IMR-90 (cell line): ENCODE results near the gene HMCN1. TPM values are rescaled to one million over a fixed set of nuclear protein-coding genes. Genes with fewer than 3 reads are reported as not detected.

Experiments used
- ATAC-seq: fragments of 200-7000 bp; cut with Tn5 transposase; 2 replicates; pipeline ENCODE4 v1.9.1; 2020; ENCODE audit warnings: low read depth, mild to moderate bottlenecking, moderate library complexity
- BruUV-seq: library from RNA; stranded (reverse); fragments of 400-500 nt; replicated peaks from 2 replicates; lab custom pipeline; 2021; lab: Mats Ljungman, UMichigan
- CTCF ChIA-PET: fragments of 300-600 bp; formaldehyde crosslinking; extraction: SDS; loops from one replicate; lab custom pipeline; 2021; ENCODE audit warnings: antibody characterized with exemption; lab: Yijun Ruan, JAX
- POLR2A ChIA-PET: fragments of 300-600 bp; sonication (Branson Sonifier 250); formaldehyde crosslinking; loops from one replicate; lab custom pipeline; 2022; ENCODE audit warnings: antibody characterized with exemption; ENCODE audit not compliant: unreplicated experiment; lab: Charles Lee
- DNase-seq: peaks from one replicate; pipeline ENCODE4 v3.0.0; 2013
- H2AFZ ChIP-seq: replicated peaks from 2 replicates; pipeline ENCODE3; 2013; ENCODE audit warnings: low read length, mild to moderate bottlenecking; ENCODE audit not compliant: poor library complexity
- H2AK5ac ChIP-seq: 2 replicates; pipeline ENCODE4 v1.6.1; 2013; ENCODE audit warnings: low read depth, low read length, inconsistent platforms
- H2AK9ac ChIP-seq: replicated peaks from 2 replicates; pipeline ENCODE3; 2013; ENCODE audit warnings: mild to moderate bottlenecking, low read depth, low read length, moderate library complexity; ENCODE audit not compliant: poor library complexity
- H2BK120ac ChIP-seq: 2 replicates; pipeline ENCODE4 v1.6.1; 2013; ENCODE audit warnings: low read depth, low read length, inconsistent platforms
- H2BK15ac ChIP-seq: 3 replicates; pipeline ENCODE4 v1.6.1; 2013; ENCODE audit warnings: low read depth, low read length, inconsistent platforms
- H2BK20ac ChIP-seq: 2 replicates; pipeline ENCODE4 v1.6.1; 2013; ENCODE audit warnings: low read depth, mild to moderate bottlenecking, inconsistent platforms, low read length, moderate library complexity
- H2BK5ac ChIP-seq: 2 replicates; pipeline ENCODE4 v1.6.1; 2013; ENCODE audit warnings: mild to moderate bottlenecking, low read depth, low read length, inconsistent platforms; ENCODE audit not compliant: poor library complexity, severe bottlenecking
- H3K14ac ChIP-seq: replicated peaks from 2 replicates; pipeline ENCODE4 v1.6.1; 2013; ENCODE audit warnings: low read depth, low read length, inconsistent platforms
- H3K18ac ChIP-seq: 2 replicates; pipeline ENCODE4 v1.6.1; 2013; ENCODE audit warnings: low read depth, low read length, control low read depth
- H3K23ac ChIP-seq: 2 replicates; pipeline ENCODE4 v1.6.1; 2013; ENCODE audit warnings: low read depth, low read length, inconsistent platforms
- H3K27ac ChIP-seq: 2 replicates; pipeline ENCODE4 v1.5.1; 2013; ENCODE audit warnings: mild to moderate bottlenecking, control low read depth, low read length; ENCODE audit not compliant: insufficient read depth
- H3K27me3 ChIP-seq: 2 replicates; pipeline ENCODE4 v1.6.1; 2013; ENCODE audit warnings: low read length; ENCODE audit not compliant: control insufficient read depth, insufficient read depth
- H3K36me3 ChIP-seq: 2 replicates; pipeline ENCODE4 v1.6.1; 2013; ENCODE audit warnings: low read length, mixed read lengths; ENCODE audit not compliant: control insufficient read depth, insufficient read depth
- H3K4ac ChIP-seq: 2 replicates; pipeline ENCODE4 v1.6.1; 2013; ENCODE audit warnings: low read depth, low read length, inconsistent platforms
- H3K4me1 ChIP-seq: 2 replicates; pipeline ENCODE4 v1.6.1; 2013; ENCODE audit warnings: low read length, mixed read lengths; ENCODE audit not compliant: control insufficient read depth, insufficient read depth
- H3K4me2 ChIP-seq: 2 replicates; pipeline ENCODE4 v1.6.1; 2013; ENCODE audit warnings: low read depth, mild to moderate bottlenecking, control low read depth, low read length, moderate library complexity
- H3K4me3 ChIP-seq: 2 replicates; pipeline ENCODE4 v1.5.1; 2013; ENCODE audit warnings: low read depth, mild to moderate bottlenecking, control low read depth, low read length, moderate library complexity; ENCODE audit not compliant: insufficient read depth
- H3K56ac ChIP-seq: 2 replicates; pipeline ENCODE4 v1.6.1; 2013; ENCODE audit warnings: low read length, inconsistent platforms; ENCODE audit not compliant: insufficient read depth; ENCODE audit errors: extremely low read depth
- H3K79me1 ChIP-seq, 2 experiments: 2 replicates each; pipeline ENCODE4 v1.6.1; 2013; ENCODE audit warnings: low read length in 2 of 2, inconsistent platforms in 1 of 2, low read depth in 1 of 2
- H3K9ac ChIP-seq: 2 replicates; pipeline ENCODE4 v1.6.1; 2013; ENCODE audit warnings: low read depth, low read length, control low read depth
- H3K9me1 ChIP-seq: 2 replicates; pipeline ENCODE4 v1.6.1; 2013; ENCODE audit warnings: low read length, inconsistent platforms; ENCODE audit not compliant: insufficient read depth
- H3K9me3 ChIP-seq: 2 replicates; pipeline ENCODE4 v1.6.1; 2013; ENCODE audit warnings: low read length; ENCODE audit not compliant: control insufficient read depth, insufficient read depth
- H4K20me1 ChIP-seq: 2 replicates; pipeline ENCODE4 v1.6.1; 2013; ENCODE audit warnings: low read length, inconsistent platforms; ENCODE audit not compliant: insufficient read depth
- H4K5ac ChIP-seq: 2 replicates; pipeline ENCODE4 v1.6.1; 2013; ENCODE audit warnings: mild to moderate bottlenecking, low read depth, low read length, control low read depth
- H4K8ac ChIP-seq, 2 experiments: 2 replicates each; pipeline ENCODE4 v1.6.1; 2013; ENCODE audit warnings: low read depth in 2 of 2, low read length in 2 of 2, control low read depth in 1 of 2, inconsistent platforms in 1 of 2
- H4K91ac ChIP-seq: 2 replicates; pipeline ENCODE4 v1.6.1; 2013; ENCODE audit warnings: low read depth, low read length, inconsistent platforms; ENCODE audit not compliant: insufficient read depth
- BHLHE40 ChIP-seq: fragments of 150-350 bp; IDR thresholded peaks from 2 replicates; pipeline ENCODE4 v1.6.1; 2016; ENCODE audit warnings: mild to moderate bottlenecking, low read depth, low read length
- CHD1 ChIP-seq: IDR thresholded peaks from 2 replicates; pipeline ENCODE4 v1.6.1; 2012; ENCODE audit warnings: low read depth, low read length, improper control_type of control experiment
- CTCF ChIP-seq: conservative IDR thresholded peaks from 2 replicates; pipeline ENCODE4 v1.5.1; 2012; ENCODE audit warnings: mild to moderate bottlenecking, low read depth, low read length, improper control_type of control experiment
- ELK1 ChIP-seq: fragments of 150-350 bp; IDR thresholded peaks from 2 replicates; pipeline ENCODE4 v1.6.1; 2016; ENCODE audit warnings: low read depth, mild to moderate bottlenecking, low read length, moderate library complexity, borderline replicate concordance
- FOS ChIP-seq: fragments of 150-350 bp; IDR thresholded peaks from 2 replicates; pipeline ENCODE4 v1.6.1; 2016; ENCODE audit warnings: low read depth, low read length
- MAFK ChIP-seq: IDR thresholded peaks from 2 replicates; pipeline ENCODE4 v1.6.1; 2012; ENCODE audit warnings: low read depth, low read length, improper control_type of control experiment
- MXI1 ChIP-seq: IDR thresholded peaks from 2 replicates; pipeline ENCODE4 v1.6.1; 2012; ENCODE audit warnings: low read depth, mild to moderate bottlenecking, low read length, moderate library complexity, borderline replicate concordance
- NFE2L2 ChIP-seq: fragments of 150-350 bp; IDR thresholded peaks from 2 replicates; pipeline ENCODE4 v1.6.1; 2016; ENCODE audit warnings: low read depth, mild to moderate bottlenecking, low read length
- POLR2A ChIP-seq: IDR thresholded peaks from 2 replicates; pipeline ENCODE4 v1.6.1; 2012; ENCODE audit warnings: mild to moderate bottlenecking, low read depth, low read length
- RAD21 ChIP-seq: IDR thresholded peaks from 2 replicates; pipeline ENCODE4 v1.6.1; 2012; ENCODE audit warnings: low read length, improper control_type of control experiment
- RCOR1 ChIP-seq: IDR thresholded peaks from 2 replicates; pipeline ENCODE4 v1.6.1; 2012; ENCODE audit warnings: mild to moderate bottlenecking, low read length, improper control_type of control experiment; ENCODE audit not compliant: insufficient replicate concordance
- RFX5 ChIP-seq: IDR thresholded peaks from 2 replicates; pipeline ENCODE4 v1.8.0; 2012; ENCODE audit warnings: low read depth, mild to moderate bottlenecking, low read length, moderate library complexity
- SMC3 ChIP-seq: fragments of 150-350 bp; IDR thresholded peaks from 2 replicates; pipeline ENCODE4 v1.6.1; 2016; ENCODE audit warnings: low read depth, mild to moderate bottlenecking, antibody characterized with exemption, low read length, moderate library complexity
- USF2 ChIP-seq: fragments of 150-350 bp; IDR thresholded peaks from 2 replicates; pipeline ENCODE4 v1.6.1; 2017; ENCODE audit warnings: mild to moderate bottlenecking, antibody characterized with exemption, low read length, low read depth
- WGBS, 2 experiments: methylation state at CpG; one replicate each; pipeline versions ENCODE4 v1.1.5 to v1.1.7; 2013; ENCODE audit warnings: missing lambda C conversion rate in 2 of 2; ENCODE audit not compliant: insufficient read length in 1 of 2; ENCODE audit errors: extremely low coverage in 2 of 2; 5-methylcytosine and 5-hydroxymethylcytosine counted together
- dilution Hi-C: fragments of 300-500 bp; cut with HindIII; formaldehyde crosslinking; loops from one replicate; pipeline ENCODE4 v1.14.3; 2018; ENCODE audit warnings: low sequenced_read_pairs; ENCODE audit not compliant: unreplicated experiment
- in situ Hi-C: fragments of 300-500 bp; cut with MboI; formaldehyde crosslinking; loops from 3 replicates; pipeline ENCODE4 v1.14.3; 2019; ENCODE audit warnings: low sequenced_read_pairs, inconsistent platforms, mixed read lengths
- intact Hi-C: fragments of 100-400 bp; cut with micrococcal nuclease; formaldehyde crosslinking; loops from 2 replicates; pipeline ENCODE4 v1.10.0; 2022
- polyA plus RNA-seq, 3 experiments: library from polyadenylated mRNA; depleted of rRNA; stranded (reverse); fragments of >200 nt; gene quantifications; 2 replicates each; pipeline ENCODE4 v1.2.3, GENCODE V29; 2012; ENCODE audit warnings: low replicate concordance in 1 of 3
- total RNA-seq: library from RNA; depleted of rRNA; stranded (reverse); fragments of >200 nt; gene quantifications from 2 replicates; pipeline ENCODE4 v1.2.3, GENCODE V29; 2012

HMCN1 gene
- total and polyA plus RNA-seq, 2 of the 4 experiments (the other 2 are of a cell fraction) = 6.1 to 11.7 TPM

GRCh38 chr1:185735701-185736064, 1.5 kb downstream of the HMCN1 start (continued):
- TF ChIP-seq ELK1 (no peak), RAD21 (no peak), BHLHE40 (no peak), MAFK (no peak), FOS (no peak)

- no peak overlapping the region for H3K9ac ChIP-seq
- no peak overlapping the region for H3K27ac ChIP-seq
- H3K18ac ChIP-seq = no peak overlapping the region
- H3K23ac ChIP-seq = no peak overlapping the region
- intact Hi-C loops = no loop called here
- no peak overlapping the region for H4K8ac ChIP-seq
- ChIA-PET POLR2A (no interaction called here), CTCF (no interaction called here)
- H3K27me3 ChIP-seq = no peaks in the 10 kb centered on the region
- no peaks in the 10 kb centered on the region for H3K9me1 ChIP-seq
- H3K79me1 ChIP-seq = no peaks in the 10 kb centered on the region
- no TSS peak for BruUV-seq
- H2BK5ac ChIP-seq = no peak overlapping the region
- H4K20me1 ChIP-seq = no peaks in the 10 kb centered on the region
- H3K9me3 ChIP-seq = peaks cover 5% of the 10 kb centered on the region
- in situ Hi-C loops = no loop called here
- H2BK20ac ChIP-seq = no peak overlapping the region
- no peak overlapping the region for H2AK9ac ChIP-seq
- DNase-seq (no peak), ATAC-seq (no peak)
- 0 out of 2 replicates have a peak, but pooled peaks cover 2% of the 10 kb centered on the region for H3K4me1 ChIP-seq
- H2AFZ ChIP-seq = no peak overlapping the region
- H3K4ac ChIP-seq = no peak overlapping the region
- H3K36me3 ChIP-seq = no peaks in the 10 kb centered on the region
- dilution Hi-C loops = no loop called here
- H3K4me2 ChIP-seq = no peak overlapping the region
- no peak overlapping the region for H4K91ac ChIP-seq
- no peak overlapping the region for H2AK5ac ChIP-seq
- no peak overlapping the region for H2BK120ac ChIP-seq
- 100% methylated on average over 1 of the region's 2 CpGs; no CpG with 5 or more reads in 1 of the 2 experiments for WGBS, 2 experiments
- no peak overlapping the region for H3K4me3 ChIP-seq
- H3K14ac ChIP-seq = no peak overlapping the region
- no peak overlapping the region for H3K56ac ChIP-seq
- H4K5ac ChIP-seq = no peak overlapping the region
- no peak overlapping the region for H2BK15ac ChIP-seq
- no peak for TF ChIP-seq CHD1
- TF ChIP-seq RFX5 = no peak
- no peak for TF ChIP-seq SMC3
- no peak for TF ChIP-seq MXI1
- TF ChIP-seq USF2 = no peak
- TF ChIP-seq RCOR1 = no peak
- no peak for TF ChIP-seq ELK1
- no peak for TF ChIP-seq NFE2L2
- TF ChIP-seq POLR2A = no peak
- TF ChIP-seq CTCF = no peak
These were observed 5.8 kb downstream of the HMCN1 start for GRCh38 chr1:185739967-185740366.
